Measurements from ENCODE around the gene C2CD2. TPM values are rescaled to one million over a fixed set of nuclear protein-coding genes. Genes with fewer than 3 reads are reported as not detected.

Gene C2CD2
- total RNA-seq, 2 experiments from 2014 or later = 4.5 to 5.9 TPM

DNA sequence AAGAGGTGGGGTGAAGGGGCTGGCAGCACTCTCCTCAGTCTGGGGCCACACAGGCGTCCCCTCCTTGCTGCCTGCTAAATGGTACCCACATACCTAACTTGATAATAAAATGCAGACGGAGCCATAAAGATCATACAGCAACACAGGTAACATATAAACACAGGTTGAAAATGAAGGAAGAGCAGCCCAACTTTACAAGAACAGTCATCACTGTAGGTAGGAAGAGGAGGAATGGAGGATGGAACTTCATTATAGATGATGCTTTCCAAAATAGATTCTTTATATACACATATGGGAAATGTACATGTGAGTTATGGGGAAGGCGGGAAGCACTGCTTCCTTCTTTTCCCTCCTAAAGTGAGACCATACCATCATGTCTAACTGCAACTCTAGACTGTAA is 13.4 kb downstream of the C2CD2 start:
- Histone ChIP-seq H3K9me2 (ENCODE audit: insufficient read depth, low read length) (no peaks in the 10 kb centered on the region), H3K4me3 (ENCODE audit: low read depth, low read length, poor library complexity, severe bottlenecking) (no peak overlapping the region), H4K20me1 (ENCODE audit: insufficient read depth, low read length) (no peaks in the 10 kb centered on the region), H3K36me3 (ENCODE audit: insufficient read depth, low read length) (no peaks in the 10 kb centered on the region), H3K79me2 (ENCODE audit: insufficient read depth, low read depth, low read length) (no peaks in the 10 kb centered on the region), H2AFZ (ENCODE audit: low read length) (no peak overlapping the region), H3K4me2 (ENCODE audit: low read length) (no peak overlapping the region), H3K9me3 (ENCODE audit: low read length) (0 out of 2 replicates have a peak, but pooled peaks cover 4% of the 10 kb centered on the region), H3K27ac (ENCODE audit: low read depth, low read length, poor library complexity, severe bottlenecking) (no peak overlapping the region), H3K4me1 (ENCODE audit: insufficient read depth, low read length, poor library complexity, severe bottlenecking) (no peaks in the 10 kb centered on the region)
- ChIA-PET CTCF (ENCODE audit: unreplicated experiment) (no interaction called here), POLR2A (interaction anchor here (1.3 kb wide), 1 partner anchor 12 kb away, joined by 3 read pairs; no protein-coding TSS in a partner anchor)
- no peak for TF ChIP-seq EZH2phosphoT487 (IDR thresholded peaks at IDR 0.05; ENCODE audit: borderline replicate concordance, low read depth, low read length)
- TF ChIP-seq, protein P1, sequence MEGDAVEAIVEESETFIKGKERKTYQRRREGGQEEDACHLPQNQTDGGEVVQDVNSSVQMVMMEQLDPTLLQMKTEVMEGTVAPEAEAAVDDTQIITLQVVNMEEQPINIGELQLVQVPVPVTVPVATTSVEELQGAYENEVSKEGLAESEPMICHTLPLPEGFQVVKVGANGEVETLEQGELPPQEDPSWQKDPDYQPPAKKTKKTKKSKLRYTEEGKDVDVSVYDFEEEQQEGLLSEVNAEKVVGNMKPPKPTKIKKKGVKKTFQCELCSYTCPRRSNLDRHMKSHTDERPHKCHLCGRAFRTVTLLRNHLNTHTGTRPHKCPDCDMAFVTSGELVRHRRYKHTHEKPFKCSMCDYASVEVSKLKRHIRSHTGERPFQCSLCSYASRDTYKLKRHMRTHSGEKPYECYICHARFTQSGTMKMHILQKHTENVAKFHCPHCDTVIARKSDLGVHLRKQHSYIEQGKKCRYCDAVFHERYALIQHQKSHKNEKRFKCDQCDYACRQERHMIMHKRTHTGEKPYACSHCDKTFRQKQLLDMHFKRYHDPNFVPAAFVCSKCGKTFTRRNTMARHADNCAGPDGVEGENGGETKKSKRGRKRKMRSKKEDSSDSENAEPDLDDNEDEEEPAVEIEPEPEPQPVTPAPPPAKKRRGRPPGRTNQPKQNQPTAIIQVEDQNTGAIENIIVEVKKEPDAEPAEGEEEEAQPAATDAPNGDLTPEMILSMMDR (conservative IDR thresholded peaks at IDR 0.05; ENCODE audit: low read length) = no peak
- no peak for DNase-seq (ENCODE audit: low spot score)
- intact Hi-C loops (cut with micrococcal nuclease; ENCODE audit: unreplicated experiment) = no loop called here
- BruUV-seq (replicated peaks) = no TSS peak

DNA sequence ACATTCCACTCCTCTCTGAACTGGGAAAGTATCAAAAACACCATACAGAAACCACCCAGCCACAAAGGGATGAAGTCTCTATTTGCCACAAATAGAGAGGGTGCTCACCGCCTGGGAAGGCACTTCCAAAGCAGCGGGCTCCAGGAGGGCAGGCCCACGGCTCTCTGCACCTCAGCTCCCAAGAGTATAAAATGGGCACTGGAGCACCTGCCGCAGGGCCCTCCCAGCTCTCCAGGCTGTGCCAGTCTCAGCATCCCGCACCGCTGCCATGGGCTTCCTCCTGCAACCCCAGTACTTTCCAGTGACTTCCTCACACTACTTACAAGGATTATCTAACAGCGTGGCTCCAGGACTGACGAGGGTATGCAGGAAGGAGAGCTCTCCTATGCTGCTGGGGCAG is 14.4 kb downstream of the C2CD2 start:
- TF ChIP-seq EZH2phosphoT487 (IDR thresholded peaks at IDR 0.05; ENCODE audit: borderline replicate concordance, low read depth, low read length) = no peak
- TF ChIP-seq, protein P1 (conservative IDR thresholded peaks at IDR 0.05; ENCODE audit: low read length) = no peak
- no TSS peak for BruUV-seq (replicated peaks)
- H3K79me2 ChIP-seq (ENCODE audit: insufficient read depth, low read depth, low read length) = no peaks in the 10 kb centered on the region
- H3K27ac ChIP-seq (ENCODE audit: low read depth, low read length, poor library complexity, severe bottlenecking) = no peak overlapping the region
- H3K36me3 ChIP-seq (ENCODE audit: insufficient read depth, low read length) = no peaks in the 10 kb centered on the region
- ChIA-PET POLR2A (interaction anchor here (0.6 kb wide), 1 partner anchor 56 kb away, joined by 3 read pairs; no protein-coding TSS in a partner anchor), CTCF (ENCODE audit: unreplicated experiment) (no interaction called here)
- no peak overlapping the region for H3K4me3 ChIP-seq (ENCODE audit: low read depth, low read length, poor library complexity, severe bottlenecking)
- DNase-seq (ENCODE audit: low spot score) = no peak
- intact Hi-C loops (cut with micrococcal nuclease; ENCODE audit: unreplicated experiment) = no loop called here
- H3K9me2 ChIP-seq (ENCODE audit: insufficient read depth, low read length) = no peaks in the 10 kb centered on the region
- H3K9me3 ChIP-seq (ENCODE audit: low read length) = 0 out of 2 replicates have a peak, but pooled peaks cover 4% of the 10 kb centered on the region
- no peak overlapping the region for H2AFZ ChIP-seq (ENCODE audit: low read length)
- H4K20me1 ChIP-seq (ENCODE audit: insufficient read depth, low read length) = no peaks in the 10 kb centered on the region
- no peak overlapping the region for H3K4me2 ChIP-seq (ENCODE audit: low read length)
- no peaks in the 10 kb centered on the region for H3K4me1 ChIP-seq (ENCODE audit: insufficient read depth, low read length, poor library complexity, severe bottlenecking)

DNA sequence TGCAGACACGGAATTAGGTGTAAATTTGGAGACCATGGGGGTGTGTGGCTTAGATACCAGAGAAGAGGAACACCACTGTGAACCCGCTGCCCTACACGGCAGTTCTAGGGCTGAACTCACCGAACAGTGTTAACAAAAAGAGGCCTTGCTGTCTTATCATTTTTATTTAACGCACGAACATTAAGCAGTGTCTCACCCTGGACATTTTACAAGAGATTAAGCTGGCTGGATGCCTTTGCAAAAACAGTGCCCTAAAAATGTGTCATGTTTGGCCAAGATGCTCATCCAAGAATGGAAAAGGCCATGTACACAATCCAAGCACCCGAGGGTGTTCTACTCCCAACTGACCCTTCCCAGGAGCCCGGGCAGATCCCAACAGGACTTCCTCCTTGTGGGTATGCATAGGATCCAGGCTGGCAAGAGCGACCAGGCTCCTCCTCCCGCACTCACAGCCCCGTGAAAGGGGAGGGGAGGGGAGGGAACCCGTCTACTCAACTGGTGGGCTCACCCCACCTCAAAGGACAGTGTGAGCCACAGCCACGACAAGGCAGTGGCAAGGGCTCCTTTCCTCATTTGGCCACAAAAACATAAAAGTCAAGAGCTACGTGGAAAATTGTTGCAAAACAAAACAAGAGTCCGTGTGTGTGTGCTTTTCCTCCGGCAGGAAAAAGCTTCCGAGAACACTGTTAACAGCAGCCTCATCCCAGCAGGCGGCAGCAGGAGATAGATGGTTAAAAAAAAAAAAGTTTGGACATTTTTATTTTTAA is 20.3 kb downstream of the C2CD2 start:
- no peaks in the 10 kb centered on the region for H3K9me2 ChIP-seq (ENCODE audit: insufficient read depth, low read length)
- H3K4me1 ChIP-seq (ENCODE audit: insufficient read depth, low read length, poor library complexity, severe bottlenecking) = peaks cover 34% of the 10 kb centered on the region
- H4K20me1 ChIP-seq (ENCODE audit: insufficient read depth, low read length) = no peaks in the 10 kb centered on the region
- peak overlapping the region; percentile 46; the same call in 1 of the 2 replicates for H2AFZ ChIP-seq (ENCODE audit: low read length)
- ChIA-PET CTCF (ENCODE audit: unreplicated experiment) (interaction anchor here (0.6 kb wide), 2 partner anchors 74 to 326 kb away, joined by 4 read pairs; no protein-coding TSS in a partner anchor), POLR2A (interaction anchor here (1.2 kb wide), 1 partner anchor 27 kb away, joined by 3 read pairs; no protein-coding TSS in a partner anchor)
- H3K36me3 ChIP-seq (ENCODE audit: insufficient read depth, low read length) = no peaks in the 10 kb centered on the region
- H3K27ac ChIP-seq (ENCODE audit: low read depth, low read length, poor library complexity, severe bottlenecking) = no peak overlapping the region
- H3K79me2 ChIP-seq (ENCODE audit: insufficient read depth, low read depth, low read length) = no peaks in the 10 kb centered on the region
- BruUV-seq (replicated peaks) = no TSS peak
- H3K4me3 ChIP-seq (ENCODE audit: low read depth, low read length, poor library complexity, severe bottlenecking) = no peak overlapping the region
- intact Hi-C loops (cut with micrococcal nuclease; ENCODE audit: unreplicated experiment) = no loop called here
- TF ChIP-seq, protein P1 (conservative IDR thresholded peaks at IDR 0.05; ENCODE audit: low read length) = no peak
- no peak for TF ChIP-seq EZH2phosphoT487 (IDR thresholded peaks at IDR 0.05; ENCODE audit: borderline replicate concordance, low read depth, low read length)
- DNase-seq (ENCODE audit: low spot score) = no peak
- H3K4me2 ChIP-seq (ENCODE audit: low read length) = peak overlapping the region; percentile 2; the same call in 1 of the 2 replicates
- 0 out of 2 replicates have a peak, but pooled peaks cover 4% of the 10 kb centered on the region for H3K9me3 ChIP-seq (ENCODE audit: low read length)
